GM21528 (cell line): ENCODE data around the gene TGFBR3L.
"Not testable (repeated sequence)": the region's sequence is repeated elsewhere in the genome, so short reads cannot be mapped to it uniquely, and the experiment has no call there.

Experiments used
- ATAC-seq: cut with Tn5 transposase; IDR thresholded peaks from one replicate; pipeline ENCODE4 v1.9.1; 2021; ENCODE audit warnings: mild to moderate bottlenecking, moderate library complexity; ENCODE audit not compliant: unreplicated experiment, low FRiP score

TGFBR3L gene

DNA sequence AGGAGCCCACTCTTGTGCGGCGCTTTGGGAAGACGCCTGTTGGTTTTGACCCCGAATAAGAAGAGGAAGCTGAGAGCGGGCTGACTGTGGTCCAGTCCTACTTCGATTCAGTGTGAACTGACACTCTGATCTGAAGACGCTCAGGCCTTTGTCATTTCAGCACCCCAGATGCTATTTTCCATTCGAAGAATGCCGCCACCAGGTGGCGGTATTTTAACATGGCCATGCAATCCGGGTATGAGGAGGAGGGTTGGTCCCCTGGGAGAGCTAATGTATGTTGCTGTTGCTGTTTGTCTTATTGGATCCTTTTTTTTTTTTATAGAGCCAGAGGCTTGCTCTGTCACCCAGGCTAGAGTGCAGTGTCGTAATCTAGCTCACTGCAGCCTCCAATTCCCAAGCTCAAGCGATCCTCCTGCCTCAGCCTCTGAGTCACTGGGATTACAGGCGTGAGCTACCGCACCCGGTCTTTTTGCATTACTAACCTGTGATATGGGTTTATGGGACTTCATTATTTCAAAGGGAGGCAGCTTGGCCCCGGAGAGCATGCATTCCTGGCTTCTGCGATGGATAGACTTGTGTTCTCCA, 29.6 kb downstream of the TGFBR3L start:
- peak; percentile 36 for ATAC-seq

DNA sequence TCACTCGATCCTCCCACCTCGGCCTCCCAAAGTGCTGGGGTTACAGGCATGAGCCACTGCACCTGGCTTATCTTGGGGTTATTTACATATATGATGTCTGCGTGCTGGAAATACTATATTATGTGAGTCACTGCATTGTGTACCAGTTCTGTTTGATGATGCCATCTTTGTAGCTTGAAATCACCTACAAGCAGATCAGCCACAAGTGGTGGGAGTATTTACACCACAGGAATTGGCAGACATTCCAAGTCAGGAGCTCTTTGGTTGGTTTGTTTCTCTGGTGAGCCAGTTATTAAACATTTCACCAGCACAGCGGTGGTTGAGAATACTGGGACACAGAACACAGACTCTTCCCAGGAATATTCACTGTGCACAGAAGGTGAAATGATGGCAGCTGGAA, 33.3 kb downstream of the TGFBR3L start:
- no peak for ATAC-seq

DNA sequence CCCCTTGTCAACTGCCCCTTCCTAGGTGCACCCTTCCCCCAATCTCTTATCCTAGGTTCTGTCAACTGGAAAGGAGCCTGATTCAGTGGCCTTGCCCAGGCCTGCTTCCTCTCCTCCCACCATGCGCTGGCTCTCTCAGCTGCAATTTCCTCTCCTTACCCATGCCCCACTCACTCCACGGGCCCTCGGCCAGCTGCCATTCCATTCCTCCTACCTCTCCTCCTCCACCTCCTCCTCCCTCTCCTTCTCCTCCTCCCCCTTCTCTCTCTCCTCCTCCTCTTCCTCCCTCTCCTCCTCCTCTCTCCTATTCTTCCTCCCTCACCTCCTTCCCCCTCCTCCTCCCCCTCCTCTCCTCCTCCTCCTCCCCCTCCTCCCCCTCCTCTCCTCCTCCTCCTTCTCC, 38.4 kb downstream of the TGFBR3L start:
- ATAC-seq, result no peak

- ATAC-seq, result no peak
Measured at GRCh38 chr19:7953576-7953975, 38.9 kb downstream of the TGFBR3L start.

GRCh38 chr19:7955696-7956095, 41.1 kb downstream of the TGFBR3L start:
- no peak for ATAC-seq

DNA sequence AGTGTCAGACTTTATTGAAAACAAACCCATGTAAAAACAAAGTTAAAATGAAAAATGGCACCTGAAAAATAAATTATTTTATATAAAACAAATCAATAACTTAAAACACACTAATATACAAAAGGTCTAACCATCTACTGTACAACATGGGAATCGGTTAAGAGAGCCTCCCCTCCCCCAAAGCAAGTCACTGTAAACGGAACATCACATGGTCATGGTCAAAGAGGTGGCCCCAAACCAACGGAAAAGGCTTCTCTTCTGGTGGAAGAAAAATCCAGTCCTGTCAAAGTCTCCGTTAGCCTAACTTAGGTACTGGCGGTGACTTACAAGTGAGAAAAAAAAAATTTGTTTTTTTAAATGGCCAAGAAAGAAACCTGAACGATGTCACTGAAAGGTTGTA, 44.6 kb downstream of the TGFBR3L start:
- no peak for ATAC-seq

- not testable (repeated sequence) for ATAC-seq
Measured at GRCh38 chr19:7961082-7961481, 46.5 kb downstream of the TGFBR3L start.

DNA sequence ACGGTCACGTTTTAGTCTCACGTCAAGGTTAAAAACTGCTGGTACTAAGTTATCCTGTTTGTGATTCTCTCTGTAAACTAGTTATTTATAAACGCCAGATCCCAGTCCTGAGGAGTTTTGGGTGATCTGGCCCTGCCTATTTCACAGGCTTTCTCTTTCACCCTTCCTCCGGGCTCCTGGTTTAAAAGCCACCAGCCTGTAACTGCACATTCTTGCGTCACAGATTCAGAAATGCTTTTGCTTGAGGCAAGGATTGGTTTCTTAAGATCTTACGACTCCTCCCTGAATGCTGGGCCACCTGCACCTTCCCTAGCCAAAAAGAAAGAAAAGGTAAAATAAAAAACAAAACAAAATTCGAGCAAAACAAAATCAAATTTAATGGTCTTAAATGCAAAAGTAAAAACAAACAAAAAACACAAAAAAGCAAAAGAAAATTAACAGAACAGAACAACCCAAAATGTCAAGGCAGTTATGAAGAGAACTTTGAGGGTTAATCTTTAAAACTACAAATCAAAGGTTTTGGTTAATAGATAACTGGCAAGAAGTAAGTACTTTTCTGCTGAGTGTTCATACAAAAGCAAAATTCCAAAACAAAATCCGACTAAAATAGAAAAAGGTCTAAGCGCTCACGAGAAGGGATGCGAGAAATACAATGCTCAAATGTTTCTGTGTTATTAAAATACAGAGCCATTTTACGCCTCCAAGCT, 47.4 kb downstream of the TGFBR3L start:
- ATAC-seq, result no peak

DNA sequence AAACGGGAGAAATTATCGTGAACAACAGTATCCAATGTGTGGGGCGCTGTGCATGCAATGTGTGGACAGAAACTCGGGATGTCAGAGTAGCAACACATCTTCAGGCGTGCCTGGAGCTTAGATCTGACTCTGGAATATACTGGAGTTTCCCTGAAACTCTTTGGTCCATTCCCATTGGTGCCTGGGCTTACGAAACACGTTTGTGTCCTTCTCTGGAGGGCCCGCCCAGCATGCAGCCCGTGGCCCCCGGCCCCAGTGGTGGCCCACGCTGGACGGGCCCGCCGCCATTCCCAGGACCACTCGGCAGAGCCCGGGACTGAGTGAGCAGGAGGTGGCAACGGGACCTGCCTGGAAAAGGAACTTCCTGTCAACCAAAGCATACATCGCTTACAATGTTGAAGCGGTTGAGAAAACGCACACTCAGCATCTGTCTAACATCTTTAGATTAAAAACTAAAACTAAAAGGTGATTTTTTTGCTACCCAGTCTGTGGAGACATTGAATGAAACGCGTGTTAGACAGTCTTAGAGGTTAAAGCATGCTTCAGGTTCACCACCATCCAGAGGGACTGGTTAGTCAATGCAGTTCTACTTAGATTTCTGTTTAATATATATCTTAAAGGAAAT, 48.1 kb downstream of the TGFBR3L start:
- no peak for ATAC-seq

- no peak for ATAC-seq
Measured at GRCh38 chr19:7963566-7963965, 48.9 kb downstream of the TGFBR3L start.

GRCh38 chr19:7965259-7965841, 50.7 kb downstream of the TGFBR3L start:
- ATAC-seq, result no peak

DNA sequence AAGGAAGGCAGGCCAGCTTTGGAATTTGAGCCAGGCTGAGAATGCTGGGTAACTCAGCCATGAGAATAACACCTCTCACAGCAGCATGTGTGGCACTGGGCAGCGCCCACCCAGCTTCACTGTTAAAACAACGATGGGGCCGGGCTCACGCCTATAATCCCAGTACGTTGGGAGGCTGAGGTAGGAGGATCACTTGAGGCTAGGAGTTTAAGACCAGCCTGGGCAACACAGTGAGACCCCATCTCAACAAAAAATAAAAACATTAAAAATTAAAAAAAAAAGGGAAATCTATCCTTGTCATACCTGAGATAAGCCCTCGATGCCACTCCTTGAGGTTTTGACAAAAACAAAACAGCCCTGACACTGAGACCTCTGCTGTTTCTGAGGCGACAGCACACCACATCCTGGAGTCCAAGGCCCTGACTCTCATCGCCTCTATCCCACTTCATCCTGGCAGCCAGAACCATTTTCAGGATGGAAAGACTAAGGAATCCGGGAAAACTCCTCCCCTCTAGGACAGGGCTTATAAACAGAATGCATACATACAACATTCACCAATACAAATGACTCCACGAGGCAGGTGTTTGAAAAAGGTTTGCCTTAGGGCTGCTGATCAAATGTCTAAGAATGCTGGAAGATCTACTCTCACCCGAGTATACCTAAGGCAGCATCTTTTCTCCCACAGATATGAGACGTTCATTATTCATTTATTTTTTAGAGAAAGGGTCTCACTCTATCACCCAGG, 51.5 kb downstream of the TGFBR3L start:
- no peak for ATAC-seq

- ATAC-seq, result no peak
Measured at GRCh38 chr19:7968008-7968795, 53.6 kb downstream of the TGFBR3L start.
